Endometrium (tissue), 2 donors: ENCODE results near the gene ADAM20.
"Not testable (repeated sequence)": the region's sequence is repeated elsewhere in the genome, so short reads cannot be mapped to it uniquely, and the experiment has no call there.

Source experiments
- FAIRE-seq: peaks from 2 replicates; lab custom pipeline; 2012; peaks lifted over from hg19 to GRCh38; lab: Jason Lieb, UNC
- donor health status: control.
- donor health status: control.

The ADAM20 gene

DNA sequence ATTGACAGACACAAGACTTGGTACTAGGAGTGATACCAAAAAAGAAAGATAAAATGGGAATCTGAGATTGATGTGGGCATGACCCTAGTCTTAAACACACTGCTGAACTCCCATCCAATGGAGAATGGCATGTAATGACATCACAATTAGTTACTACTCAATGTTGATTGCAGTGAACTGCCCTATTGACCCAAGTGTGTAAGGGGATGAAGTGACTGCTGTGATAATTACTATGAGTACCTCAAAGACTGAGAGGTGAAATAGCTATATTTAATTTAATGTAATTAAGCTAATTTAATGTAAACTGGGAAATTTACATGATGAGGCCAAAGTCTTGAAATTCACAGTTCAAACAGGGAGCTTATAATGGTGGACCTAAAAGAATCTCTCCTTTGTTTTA, at the start of gene ADAM20:
TSS of gene ADAM20 (minus strand) at position 101 of the 400 bp plus-strand sequence. CDS start 10,247 bp downstream, outside the sequence.
- FAIRE-seq = no peak

- FAIRE-seq = no peak
These were observed 42.1 kb upstream of the ADAM20 start for GRCh38 chr14:70576891-70577290.

DNA sequence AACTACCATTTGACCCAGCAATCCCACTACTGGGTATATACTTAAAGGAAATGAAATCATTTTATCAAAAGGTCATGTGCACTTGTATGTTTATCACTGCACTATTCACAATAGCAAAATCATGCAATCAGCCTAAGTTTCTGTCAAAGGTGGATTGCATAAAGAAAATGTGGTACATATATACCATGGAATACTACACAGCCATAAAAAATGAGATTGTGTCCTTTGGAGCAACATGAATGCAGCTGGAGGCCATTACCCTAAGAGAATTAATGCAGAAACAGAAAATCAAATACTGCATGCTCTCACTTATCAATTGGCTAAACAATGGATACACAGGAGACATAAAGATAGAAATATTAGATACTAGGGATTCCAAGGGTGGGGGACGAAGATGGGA, 38.2 kb upstream of the ADAM20 start:
- no peak for FAIRE-seq

DNA sequence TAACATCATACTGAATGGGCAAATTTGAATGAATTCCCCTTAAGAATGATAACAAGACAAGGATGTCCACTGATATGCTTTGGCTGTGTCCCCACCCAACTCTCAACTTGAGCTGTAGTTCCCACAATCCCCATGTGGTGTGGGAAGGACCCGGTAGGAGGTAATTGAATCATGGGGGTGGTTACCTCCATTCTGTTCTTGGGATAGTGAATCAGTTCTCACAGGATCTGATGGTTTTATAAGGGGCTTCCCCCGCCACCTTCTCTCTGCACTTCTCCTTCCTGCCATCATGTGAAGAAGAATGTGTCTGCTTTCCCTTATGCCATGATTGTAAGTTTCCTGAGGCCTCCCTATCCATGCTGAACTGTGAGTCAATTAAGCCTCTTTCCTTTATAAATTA, 36.3 kb upstream of the ADAM20 start:
- FAIRE-seq = no peak

DNA sequence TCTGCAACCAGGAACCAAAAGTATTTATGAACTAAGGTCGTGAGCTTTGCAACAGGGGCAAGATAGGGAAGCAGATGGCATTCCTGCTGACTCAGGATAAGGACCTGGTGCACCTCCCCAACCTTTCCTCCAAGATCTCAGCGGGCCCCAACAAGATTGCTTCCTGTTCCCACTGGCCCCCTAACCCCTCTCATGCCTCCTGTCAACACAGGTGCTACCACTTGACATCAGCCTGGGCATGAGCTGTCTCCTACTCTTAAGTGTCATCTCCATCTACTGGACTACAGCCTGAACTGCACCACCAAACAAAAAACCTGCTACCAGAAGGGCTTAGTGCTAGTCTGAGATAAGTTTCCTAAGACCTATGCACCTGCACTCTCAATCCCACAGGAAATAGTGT, 33.0 kb upstream of the ADAM20 start:
- no peak for FAIRE-seq

DNA sequence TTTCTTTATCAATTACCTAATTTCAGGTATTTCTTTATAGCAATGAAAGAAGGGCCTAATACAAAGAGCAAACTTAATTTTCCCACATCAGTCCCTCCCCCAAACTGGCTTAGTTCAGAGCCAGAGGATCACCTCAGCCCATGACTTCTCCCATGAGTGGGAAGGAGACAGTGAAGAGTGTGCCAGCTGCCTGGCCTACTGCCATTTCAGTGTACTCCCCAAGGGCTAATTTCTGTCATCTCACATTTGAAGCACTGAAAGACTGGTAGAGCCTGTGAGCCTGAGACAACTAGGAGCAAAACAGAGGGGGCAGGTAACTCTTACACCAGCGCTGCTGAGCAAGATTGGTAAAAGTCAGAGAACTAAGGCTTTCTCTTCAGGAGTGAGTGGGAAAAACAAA, 29.1 kb upstream of the ADAM20 start:
- no peak for FAIRE-seq

DNA sequence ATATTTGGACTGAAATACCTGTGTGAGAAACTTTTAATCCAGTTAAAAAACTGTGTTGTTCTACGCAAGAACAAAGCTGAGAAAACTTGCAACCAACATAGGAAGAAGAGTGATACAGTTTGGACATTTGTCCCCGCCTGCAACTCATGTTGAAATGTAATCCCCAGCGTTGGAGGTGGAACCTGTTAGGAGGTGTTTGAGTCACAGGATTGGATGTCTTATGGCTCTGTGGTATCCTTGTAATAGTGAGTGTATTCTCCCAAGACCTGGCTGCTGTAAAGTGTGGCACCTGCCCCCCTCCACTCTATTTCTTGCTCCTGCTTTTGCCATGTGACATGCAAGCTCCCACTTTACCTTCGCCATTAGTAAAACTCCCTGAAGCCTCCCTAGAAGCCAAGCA, 28.6 kb upstream of the ADAM20 start:
- FAIRE-seq = no peak

DNA sequence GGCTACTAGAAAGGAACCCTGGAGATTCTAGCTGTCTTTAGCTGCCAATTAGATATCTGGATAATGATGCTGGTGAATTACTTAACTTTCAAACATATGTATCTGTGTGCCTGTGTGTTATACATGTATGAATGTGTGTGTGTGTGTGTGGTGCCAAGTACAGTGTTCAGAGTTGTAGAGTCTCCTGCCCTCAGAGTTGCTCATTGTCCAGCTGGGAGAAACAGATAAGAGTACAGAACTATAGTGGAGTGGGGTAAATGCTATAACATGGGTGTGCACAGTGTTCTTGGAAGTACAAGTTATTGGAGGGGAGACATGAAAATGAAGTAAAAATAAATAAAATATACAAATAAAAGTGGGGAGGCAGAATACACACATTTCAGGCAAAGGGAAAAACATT, 23.6 kb upstream of the ADAM20 start:
- no peak for FAIRE-seq

DNA sequence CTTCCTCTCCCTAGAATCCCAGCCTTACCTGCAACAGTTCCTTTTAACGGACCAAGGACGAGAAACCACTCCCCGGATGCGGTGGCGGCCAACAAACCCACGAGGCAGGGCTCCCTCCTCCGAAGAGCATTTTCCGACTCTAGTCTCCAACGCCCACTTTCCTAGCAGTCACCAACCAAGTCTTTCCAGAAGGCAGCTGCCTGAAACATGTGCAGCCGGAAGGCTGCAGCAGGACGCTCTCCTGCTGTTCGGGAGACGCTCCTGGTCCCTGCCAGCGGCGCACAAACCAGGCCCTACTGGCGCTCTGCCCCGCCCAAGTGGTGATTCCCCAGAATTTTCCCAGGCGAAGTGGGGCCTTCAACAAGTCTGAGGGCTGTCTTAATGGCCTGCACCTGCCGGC, 21.1 kb upstream of the ADAM20 start:
- FAIRE-seq = no peak

DNA sequence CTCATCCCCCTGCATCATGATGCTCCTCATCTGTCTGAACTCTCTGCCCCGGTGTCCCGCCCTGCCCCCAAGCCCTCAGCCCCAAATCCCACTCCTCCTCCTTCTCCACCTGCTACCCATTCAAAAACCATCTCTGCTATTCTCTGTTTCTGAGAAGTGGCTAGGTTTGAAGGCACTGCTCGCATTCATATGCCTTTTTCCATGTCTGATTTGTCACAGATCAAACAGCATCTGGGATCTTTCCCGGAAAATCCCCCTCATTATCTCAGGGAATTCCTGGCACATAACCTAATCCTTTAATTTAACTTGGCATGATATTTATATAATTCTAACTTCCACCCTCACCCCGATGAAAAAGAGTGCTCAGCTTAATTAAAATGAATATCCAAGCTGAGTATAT, 3.3 kb upstream of the ADAM20 start:
- no peak for FAIRE-seq

GRCh38 chr14:70536830-70537229, 2.0 kb upstream of the ADAM20 start:
- no peak for FAIRE-seq

DNA sequence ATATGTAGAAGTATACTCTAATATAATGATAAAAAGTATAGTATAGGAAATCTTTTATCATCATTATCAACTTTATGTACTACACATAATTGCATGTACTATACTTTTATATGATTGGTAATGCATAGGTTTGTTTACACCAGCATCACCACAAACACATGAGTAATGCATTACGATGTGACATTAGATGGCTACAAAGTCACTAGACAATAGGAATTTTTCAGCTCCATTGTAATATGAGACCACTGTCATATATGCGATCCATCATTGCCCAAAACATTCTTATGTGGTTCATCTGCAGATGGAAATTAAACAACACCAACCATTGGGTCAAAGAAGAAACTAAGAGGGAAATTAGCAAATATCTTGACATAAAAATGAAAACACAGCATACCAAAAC, 4.4 kb downstream of the ADAM20 start:
- no peak for FAIRE-seq

DNA sequence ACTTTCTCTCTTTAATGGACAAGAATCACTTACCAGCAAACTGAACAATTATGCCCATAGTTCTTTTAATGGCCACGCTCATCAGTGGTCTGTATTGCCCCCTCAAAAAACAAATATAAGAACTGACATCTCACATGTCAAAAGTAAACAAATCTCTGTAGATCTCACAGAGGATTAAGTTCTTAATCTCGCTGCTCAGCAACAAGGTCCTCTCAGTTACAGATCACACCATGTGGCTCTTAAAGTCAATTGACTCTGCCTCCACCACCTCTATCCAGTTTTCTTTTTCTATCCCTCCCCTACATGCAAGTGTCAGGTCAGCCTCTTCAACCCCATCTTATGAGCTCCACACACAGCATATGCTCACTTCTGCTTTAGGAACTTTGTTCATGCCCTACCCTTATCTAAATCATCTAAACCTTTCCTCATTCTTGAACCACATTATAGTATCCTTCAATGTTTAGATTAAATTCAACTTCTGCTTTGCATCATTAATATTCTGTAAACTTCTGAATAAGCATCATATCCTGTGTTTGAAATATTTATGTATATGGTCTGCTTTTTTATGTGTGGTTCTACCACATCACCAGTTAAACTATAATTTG, 7.2 kb downstream of the ADAM20 start:
- no peak for FAIRE-seq

DNA sequence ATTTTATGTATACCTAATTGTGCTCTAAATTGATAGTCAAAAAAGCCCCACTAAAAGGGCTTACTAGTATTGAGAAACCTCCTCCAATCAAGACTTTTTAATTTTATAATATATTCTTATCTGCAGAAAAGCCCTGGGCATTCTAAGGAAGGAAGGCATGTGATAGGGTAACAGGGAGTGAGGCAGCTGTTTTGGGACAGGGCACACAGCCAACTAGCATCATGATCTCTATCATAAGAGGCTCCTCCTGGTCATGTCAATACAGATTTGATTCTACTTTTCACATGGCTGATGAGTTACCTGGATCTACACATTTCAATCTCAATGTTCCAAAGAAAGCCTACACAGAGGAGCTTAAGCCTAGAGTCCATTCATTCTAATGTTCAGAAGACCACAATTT, 9.1 kb downstream of the ADAM20 start:
- FAIRE-seq = no peak

- no peak for FAIRE-seq
These were observed 19.0 kb downstream of the ADAM20 start for GRCh38 chr14:70515811-70516210.

DNA sequence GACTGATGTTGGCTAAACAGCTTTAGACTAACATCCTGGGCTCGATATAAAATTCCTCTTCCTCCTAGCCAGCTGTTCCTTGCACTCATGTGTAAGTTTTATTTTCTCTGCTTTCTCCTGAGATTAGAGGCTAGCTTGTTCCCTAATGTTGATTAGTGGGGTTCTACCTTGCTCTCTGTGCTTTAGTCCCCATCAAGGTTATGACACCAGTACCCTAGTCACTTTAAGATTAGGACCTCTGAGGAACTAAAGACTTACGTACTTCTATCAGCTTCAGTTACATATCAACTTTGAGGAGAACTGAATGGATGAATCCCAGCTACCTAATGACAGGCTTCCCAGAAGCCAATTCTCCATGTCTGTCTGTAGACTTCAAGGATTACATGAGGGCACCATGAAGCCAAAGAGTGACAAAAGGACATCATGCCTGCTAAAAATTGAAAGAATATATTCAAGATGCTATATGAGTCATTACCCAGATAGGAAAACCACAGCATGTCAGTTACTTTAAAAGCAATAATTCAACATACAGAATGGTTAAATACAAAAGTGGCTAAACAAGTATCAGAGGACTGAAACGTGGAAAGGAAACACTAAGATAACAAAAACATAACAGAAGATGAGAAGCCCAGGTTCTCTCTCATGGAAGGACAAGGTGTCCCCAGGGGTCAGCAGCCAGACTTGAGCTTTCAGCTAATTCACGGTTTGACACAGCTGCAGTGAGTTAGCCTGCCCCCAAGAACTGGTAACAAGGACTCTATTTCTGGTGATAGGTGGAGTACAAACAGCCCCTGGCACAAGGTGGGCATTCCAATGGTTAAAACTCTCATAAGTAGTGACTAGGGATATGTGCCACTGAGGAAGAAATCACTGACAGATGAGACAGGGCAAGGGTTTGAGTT, 20.4 kb downstream of the ADAM20 start:
- no peak for FAIRE-seq

- FAIRE-seq = no peak
These were observed 36.6 kb downstream of the ADAM20 start for GRCh38 chr14:70498191-70498590.

GRCh38 chr14:70489579-70490200, 45.1 kb downstream of the ADAM20 start:
- FAIRE-seq = no peak

GRCh38 chr14:70477356-70478105, 57.3 kb downstream of the ADAM20 start:
- not testable (repeated sequence) for FAIRE-seq

DNA sequence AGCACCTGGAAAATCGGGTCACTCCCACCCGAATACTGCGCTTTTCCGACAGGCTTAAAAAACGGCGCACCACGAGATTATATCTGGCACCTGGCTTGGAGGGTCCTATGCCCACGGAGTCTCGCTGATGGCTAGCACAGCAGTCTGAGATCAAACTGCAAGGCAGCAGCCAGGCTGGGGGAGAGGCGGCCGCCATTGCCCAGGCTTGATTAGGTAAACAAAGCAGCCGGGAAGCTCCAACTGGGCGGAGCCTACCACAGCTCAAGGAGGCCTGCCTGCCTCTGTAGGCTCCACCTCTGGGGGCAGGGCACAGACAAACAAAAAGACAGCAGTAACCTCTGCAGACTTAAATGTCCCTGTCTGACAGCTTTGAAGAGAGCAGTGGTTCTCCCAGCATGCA, 59.3 kb downstream of the ADAM20 start:
- not testable (repeated sequence) for FAIRE-seq

GRCh38 chr14:70473825-70474224, 61.0 kb downstream of the ADAM20 start:
- FAIRE-seq = no peak
